SH-SY5Y (cell line): ENCODE data around the gene ABCD3.

ENCODE experiments used
- GATA2 ChIP-seq: IDR thresholded peaks from 2 replicates; pipeline ENCODE4 v1.6.1; 2011; ENCODE audit warnings: mild to moderate bottlenecking, low read depth, low read length
- GATA3 ChIP-seq: IDR thresholded peaks from 2 replicates; pipeline ENCODE4 v1.6.1; 2011; ENCODE audit warnings: low read depth, mild to moderate bottlenecking, low read length, moderate library complexity

DNA sequence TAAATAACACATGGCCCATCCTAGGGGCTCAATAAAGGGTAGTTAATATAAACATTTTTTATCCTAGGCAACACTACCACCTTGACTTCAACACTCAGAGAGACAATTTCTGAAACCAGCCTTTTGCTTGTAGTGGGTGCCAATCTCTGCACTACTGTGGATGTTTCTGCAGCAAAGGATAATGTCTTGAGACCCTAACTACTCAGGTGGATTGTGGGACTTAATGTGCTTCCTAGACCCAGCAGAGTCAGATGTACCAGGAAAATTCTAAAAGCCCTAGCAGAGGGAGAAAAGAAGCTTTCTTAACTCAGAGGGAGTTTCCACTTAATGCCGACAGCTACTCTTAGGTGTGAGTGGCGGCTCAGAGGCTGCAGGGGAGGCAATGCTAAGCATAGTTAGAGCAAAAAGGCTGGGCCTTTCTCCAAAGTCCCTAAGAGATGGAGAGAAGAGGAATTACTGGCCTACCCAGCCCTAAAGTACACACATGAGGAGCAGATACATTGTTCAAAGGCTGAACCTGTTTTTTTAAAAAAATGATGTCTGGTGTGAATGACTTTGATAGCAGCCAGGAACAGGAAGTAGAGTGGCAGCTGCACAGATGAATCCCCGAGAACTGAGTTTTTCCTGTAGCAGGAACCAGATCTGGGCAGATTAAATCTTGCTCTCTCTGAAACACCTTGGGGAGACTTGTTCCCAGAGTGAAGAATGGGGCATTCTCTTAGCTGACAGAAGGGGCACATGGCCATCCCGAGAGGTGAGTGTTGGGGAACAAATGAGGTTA lies 33.5 kb upstream of the ABCD3 start:
- TF ChIP-seq GATA2 = peak; percentile 47; the same call in 1 of the 2 replicates
- TF ChIP-seq GATA3 = no peak
